Measurements from ENCODE around the gene RAB40C.

DNA sequence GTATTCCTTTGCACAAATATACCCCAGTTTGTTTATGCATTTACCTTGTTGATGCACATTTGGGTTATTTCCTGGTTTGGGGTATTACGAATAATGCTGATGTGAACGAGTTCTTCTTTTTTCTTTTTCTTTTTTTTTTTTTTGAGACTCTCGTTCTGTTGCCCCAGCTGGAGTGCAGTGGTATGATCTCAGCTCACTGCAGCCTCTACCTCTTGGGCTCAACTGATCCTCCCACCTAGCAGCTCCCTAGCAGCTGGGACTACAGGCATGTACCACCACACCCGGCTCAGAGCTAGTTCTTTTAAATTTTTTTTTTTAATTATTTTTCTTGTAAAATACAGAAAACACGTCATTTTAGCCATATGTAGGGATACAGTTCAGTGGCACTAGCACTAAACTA lies 14.1 kb downstream of the RAB40C start:
- TF ChIP-seq, protein P1, sequence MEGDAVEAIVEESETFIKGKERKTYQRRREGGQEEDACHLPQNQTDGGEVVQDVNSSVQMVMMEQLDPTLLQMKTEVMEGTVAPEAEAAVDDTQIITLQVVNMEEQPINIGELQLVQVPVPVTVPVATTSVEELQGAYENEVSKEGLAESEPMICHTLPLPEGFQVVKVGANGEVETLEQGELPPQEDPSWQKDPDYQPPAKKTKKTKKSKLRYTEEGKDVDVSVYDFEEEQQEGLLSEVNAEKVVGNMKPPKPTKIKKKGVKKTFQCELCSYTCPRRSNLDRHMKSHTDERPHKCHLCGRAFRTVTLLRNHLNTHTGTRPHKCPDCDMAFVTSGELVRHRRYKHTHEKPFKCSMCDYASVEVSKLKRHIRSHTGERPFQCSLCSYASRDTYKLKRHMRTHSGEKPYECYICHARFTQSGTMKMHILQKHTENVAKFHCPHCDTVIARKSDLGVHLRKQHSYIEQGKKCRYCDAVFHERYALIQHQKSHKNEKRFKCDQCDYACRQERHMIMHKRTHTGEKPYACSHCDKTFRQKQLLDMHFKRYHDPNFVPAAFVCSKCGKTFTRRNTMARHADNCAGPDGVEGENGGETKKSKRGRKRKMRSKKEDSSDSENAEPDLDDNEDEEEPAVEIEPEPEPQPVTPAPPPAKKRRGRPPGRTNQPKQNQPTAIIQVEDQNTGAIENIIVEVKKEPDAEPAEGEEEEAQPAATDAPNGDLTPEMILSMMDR (conservative IDR thresholded peaks at IDR 0.05; ENCODE audit: low read depth, low read length), result no peak
- no peak for TF ChIP-seq EZH2 (IDR thresholded peaks at IDR 0.05; ENCODE audit: borderline replicate concordance, low read depth, low read length, poor library complexity, severe bottlenecking)
